Measurements from ENCODE around the gene NPAS2.

Gene NPAS2

DNA sequence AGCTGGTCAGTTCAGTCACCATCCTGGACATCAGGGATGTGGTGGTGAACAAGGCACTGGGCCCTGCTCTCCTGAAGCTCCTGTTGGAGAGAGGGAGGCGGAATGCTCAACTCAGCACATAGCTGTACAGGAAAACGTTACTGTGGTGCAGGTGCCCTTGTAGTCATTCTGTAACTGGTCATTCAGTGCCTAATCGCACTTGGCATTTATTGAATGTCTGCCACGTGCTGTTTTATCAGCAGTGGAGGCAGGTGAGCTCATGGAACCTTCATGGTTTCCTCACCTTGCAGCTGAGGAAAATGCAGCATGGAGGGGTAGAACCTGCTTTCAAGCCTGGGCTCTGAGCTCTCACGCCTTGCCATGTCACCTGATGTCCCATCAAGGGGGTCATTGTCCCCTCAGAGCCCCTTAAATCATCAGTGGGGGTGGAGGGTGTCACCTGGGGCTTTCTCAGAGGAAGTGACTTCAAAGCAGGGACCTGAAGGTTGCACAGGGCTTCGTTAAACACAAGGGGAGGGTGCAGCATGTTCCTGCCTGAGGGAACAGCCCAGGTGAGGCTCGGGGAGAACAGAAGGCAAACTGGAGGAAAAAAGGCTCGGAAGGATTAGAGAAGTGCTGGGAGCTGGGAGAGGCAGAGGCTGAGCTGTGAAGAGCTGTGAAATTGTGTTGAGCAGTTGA is 126.1 kb downstream of the NPAS2 start:
- DNase-seq: no peak

DNA sequence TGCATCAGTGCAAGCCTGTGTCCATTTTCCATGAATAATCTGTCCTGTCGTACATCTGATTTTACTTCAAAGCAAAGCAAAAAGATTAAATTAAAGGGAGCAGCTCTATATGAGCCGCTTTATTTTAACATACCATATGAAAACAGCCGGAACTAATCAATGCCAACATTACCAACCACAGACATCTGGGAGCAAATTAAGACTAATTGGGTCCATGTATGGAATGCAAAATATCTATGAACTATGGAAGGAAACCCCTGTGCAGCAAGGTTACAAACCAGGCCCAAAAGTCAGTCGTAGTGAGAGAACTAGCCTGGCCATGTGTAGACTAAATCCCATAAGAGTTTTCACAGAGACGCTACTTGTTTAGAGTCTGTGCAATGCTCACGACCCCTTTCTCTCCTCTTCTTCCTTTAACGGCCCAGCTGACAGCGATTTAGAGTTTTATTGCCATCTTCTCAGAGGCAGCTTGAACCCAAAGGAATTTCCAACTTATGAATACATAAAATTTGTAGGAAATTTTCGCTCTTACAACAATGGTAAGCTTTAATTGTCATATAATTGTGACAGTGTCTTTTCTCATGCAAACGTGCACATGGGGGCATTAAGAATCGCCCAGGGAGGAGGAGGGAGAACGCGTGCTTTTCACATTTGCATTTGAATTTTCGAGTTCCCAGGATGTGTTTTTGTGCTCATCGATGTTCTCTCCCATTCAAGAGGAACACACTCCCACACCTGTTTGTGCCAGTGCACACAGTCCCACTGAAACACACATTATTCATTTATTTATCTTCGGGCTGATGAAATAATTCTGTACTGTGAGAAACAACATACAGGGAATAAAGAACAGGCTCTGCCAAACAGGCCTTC is 129.2 kb downstream of the NPAS2 start:
- no peak for DNase-seq

DNA sequence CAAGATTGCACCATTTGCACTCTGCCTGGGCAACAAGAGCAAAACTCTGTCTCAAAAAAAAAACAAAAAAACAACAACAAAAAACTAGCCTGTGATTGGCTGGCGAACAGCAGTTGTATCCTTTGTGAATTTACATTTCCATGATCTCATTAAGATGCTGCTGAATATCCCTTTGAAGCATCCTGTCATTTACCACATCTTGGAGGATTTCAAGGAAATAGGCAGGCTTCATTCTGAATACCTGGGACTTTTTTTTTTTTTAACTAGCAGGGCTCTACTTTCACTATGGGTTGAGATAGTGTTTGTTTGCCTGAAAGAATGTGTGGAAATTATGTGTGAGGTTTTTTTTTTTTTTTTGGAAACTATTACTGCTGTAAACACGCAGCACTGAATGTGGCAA is 132.6 kb downstream of the NPAS2 start:
- DNase-seq: no peak

DNA sequence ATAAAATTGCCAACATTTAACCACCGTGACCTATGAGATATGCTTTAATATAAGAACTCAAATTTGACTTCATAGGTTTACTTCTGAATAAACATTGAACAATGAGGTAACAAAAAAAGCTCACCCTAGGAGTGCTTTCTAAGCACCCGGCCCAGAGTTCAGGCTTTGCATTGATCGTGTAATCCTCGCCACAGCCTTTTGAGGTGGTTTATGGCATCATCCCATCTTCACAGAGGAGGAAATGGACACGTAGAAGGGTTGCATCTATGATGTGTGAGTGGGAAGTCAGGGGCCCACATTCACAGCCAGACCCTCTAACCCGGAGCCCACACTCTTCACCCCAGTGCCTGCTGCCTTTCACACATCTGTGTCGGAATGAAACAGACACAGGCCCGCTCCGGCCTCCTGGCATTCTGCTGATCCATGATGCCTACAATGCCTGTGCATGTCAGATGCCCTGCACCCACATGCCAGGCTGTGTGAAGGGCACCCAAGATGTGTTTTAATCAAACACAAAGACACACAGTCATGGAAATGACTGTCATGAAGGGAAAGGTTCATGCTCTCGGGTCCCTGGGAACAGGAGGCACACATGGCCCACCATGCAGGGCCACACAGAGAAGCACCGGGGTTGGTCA is 133.6 kb downstream of the NPAS2 start:
- no peak for DNase-seq

DNA sequence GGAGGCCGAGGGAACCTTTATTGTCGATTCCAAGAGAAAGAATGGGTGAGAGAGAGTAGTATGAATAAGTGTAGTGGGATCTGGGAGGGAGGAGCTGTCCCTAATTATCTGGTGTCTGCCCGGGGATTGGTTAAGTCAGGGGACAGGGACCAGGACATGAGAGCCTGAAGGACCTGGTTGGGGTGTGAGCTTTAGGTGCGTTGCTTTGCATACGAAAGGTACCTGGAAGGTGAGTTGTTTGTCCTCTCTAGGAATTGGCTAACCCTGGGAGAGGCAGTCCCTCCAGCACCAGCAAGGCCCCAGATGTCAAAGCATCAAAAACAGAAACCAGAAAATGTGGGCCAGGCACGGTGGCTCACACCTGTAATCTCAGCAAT is 134.1 kb downstream of the NPAS2 start:
- no peak for DNase-seq

DNA sequence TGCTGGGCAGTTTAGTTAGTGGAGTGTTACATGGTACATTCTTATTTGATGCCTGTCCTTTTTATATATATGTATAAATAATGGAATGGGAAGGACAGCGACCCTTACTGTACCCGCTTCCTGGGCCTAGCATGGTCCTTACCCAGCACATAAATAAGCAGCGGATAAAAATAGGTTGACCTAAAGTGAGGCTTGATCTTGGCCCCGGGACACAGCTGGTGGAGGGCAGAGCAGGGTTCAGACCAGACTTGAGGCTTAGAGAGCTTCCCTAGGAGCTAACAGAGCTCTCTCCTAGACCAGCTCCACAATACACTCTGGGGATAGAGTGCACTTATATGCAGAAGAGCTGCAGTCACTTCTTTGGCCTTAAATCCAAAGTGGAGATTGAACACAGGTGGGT is 135.3 kb downstream of the NPAS2 start:
- DNase-seq: no peak

DNA sequence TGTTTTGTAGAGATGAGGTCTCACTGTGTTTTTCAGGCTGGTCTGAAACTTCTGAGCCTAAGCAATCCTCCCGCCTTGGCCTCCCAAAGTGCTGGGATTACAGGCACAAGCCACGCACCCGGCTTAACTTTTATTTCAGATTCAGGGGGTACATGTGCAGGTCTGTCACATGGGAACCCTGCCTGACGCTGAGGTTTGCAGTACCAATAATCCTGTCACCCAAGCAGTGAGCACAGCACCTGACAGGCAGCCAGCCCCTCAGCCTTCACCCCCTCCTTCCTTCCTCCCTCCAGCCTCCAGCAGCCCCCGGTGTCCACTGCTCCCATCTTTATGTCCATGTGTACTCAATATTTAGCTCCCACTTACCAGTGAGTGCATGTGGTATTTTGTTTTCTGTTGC is 136.1 kb downstream of the NPAS2 start:
- no peak for DNase-seq

DNA sequence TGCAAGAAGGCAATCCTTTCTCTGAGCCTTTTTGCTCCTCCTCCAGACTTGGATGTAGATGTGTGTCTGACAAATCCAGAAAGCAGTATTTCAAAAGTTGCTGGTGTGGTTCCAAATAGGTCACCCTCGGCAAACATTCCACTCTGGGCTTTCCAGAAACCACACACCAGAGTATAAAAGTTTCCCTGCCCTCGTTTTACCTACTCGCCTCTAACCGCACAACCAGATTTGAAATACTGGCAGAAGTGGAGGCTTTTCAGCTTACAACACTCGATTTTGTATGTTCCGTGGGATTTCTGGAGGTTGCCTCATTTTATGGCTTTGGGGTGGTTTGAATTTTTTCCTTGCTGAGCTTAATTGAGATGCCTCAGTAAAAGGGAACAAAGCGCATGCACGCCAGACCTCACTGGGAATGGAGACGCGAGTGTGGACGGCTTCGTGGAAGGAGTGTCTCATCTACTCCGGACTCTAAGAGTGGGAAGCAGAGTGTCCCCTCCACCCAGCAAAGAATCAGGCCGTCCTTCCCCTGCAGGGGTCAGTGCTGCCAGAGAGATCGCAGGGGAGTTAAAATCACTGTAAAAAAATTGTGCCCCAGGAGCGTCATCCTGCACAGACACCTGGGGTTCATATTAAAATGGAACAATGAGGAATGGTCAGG is 138.2 kb downstream of the NPAS2 start:
- DNase-seq: no peak

DNA sequence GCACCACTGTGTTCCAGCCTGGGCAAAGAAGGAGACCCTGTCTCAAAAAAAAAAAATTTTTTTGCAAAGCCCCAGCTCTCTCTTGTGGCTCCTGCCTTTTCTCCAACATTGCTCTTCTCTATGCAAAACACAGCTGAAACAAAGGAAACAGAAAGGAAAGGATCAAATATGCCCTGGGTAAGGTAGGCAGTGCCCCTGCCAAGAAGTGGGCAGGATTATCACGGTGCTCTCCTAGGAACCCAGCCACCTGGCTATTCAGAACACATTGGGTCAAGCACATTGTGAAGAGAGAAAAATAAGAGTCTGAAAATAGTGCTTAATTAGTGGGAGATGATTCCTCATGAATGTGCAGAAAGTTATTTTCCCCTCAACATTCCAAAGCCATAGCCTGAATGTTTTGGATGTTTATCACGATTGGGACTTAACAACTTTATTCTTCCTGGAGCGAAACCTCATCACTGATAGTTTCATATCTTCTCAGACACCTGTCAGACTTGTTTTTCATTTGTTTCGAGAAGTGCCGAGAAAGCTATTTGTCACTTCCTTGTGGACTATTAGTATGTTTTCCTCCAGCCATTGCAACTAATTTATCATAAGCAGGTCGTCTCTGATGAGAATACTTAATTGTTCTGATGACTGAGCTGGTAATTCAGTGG is 139.4 kb downstream of the NPAS2 start:
- DNase-seq: no peak

DNA sequence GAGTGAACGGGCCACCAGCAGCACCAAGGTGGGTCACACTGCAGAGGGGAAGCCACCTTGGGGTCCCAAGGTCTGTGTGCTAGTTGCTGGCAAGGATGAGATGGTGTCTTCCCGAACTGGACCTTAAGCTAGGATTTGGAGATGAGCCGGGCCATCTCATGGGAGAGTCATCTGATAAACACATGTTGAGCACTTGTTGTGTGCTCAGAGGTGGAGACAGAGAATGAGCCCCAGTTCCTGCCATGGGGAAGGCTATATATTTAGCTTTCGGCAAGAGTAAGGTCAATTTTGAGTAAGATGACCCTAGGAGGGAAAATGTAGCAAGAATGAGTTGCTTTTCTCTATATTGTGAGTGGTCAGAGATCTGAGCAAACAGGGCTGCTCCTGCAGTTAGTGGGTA is 140.7 kb downstream of the NPAS2 start:
- DNase-seq: no peak

DNA sequence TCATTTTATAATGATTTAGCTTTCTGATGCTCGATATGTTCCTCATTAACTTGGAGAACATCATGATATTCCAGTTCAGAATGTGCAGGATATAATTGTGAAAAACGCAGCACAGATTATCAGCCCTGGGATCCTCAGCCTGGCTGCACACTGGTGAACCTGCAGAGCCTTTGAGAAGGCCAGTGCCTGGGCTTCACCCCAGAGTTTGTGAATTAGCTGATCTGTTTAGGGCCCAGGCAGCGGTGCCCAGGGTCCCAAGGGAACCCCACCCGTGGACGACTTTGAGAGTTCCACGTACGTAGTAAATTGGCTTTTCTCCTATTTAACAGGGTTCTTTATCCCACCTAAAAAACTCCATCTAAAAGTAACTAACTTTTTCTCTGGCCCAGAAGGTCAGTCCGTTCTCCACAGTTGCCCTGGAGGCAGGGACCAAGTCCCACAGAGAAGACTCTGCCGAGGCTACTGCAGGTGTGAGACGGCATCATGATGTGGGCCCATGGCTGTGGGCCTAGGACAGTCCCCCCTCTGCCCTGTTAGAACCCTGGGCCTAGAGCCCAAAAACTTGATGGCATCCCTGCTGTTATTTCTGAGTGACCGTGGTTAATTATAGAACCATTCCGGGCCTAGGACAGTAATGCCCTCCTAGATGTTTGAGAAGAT is 142.6 kb downstream of the NPAS2 start:
- no peak for DNase-seq

DNA sequence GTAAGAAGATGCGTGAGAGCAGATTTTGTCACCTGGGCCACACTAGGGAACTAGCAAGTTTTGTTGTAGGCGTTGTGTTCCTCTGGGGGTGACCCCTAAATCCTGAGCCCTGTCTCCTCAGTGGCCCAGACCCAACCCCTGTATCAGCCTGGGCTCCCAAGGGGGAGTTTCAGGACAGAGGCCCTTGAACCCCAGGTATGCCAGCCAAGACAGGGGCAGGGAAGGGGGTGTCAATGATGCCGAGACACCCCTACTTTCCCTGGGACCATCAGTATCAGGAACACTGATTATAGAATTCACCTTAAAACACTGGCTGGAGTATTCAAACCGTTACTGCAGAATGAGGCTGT is 143.1 kb downstream of the NPAS2 start:
- no peak for DNase-seq

DNA sequence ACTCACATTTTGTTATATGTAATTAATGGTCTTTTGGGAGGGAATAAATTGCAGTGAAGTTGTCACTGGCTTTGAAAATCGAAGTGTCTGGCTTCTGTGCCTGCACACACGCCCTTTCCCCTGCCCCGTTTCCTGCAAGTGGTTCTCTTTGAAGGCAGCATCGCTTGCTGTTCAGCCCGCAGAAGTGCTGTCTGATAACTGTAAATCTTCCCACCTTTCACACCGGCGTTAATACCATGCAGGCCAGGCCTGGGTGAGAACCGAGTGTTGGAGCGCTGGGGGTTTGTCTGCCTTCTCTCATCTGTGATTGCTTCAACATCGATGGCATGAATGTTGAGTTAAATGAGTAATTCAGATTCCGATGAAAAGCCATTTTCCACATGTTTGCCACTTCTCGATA is 144.3 kb downstream of the NPAS2 start:
- DNase-seq: no peak

DNA sequence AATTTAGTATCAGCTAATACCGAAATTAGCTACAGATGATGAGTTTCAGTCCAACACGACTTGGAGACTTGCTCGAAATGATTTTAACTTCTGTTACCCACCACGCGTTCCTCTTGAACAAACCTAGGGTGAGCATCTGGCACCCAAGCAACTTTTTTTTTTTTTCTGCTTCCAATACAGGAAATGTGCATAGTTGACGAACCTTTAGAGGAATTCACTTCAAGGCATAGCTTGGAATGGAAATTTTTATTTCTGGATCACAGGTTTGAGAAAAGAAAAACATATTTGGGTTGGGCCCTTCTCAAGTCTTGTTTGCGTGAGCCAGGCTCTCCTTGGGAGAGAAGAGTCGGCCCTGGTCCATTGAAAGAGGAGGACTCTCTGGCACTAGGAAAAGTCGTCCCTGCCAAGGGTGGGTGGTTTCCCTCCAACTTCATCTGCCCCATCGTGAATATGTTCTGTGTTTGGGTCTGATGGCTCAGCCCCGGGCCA is 144.8 kb downstream of the NPAS2 start:
- DNase-seq: no peak

DNA sequence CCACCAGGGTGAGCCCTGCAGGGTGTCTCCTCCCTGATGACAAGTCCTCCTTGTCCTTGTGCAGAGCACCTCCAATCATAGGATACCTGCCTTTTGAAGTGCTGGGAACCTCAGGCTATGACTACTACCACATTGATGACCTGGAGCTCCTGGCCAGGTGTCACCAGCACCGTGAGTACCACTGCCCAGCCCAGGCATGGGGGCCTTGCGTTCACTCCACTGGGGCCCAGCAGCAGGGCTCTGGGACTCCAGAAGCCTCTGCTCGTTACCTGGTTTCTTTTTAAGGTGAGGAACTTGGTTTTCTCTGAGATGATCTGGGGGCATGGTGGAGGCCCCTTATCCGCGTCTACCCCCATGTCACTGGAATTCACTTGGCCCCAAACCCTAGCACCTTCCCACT is 145.7 kb downstream of the NPAS2 start:
- DNase-seq: no peak

DNA sequence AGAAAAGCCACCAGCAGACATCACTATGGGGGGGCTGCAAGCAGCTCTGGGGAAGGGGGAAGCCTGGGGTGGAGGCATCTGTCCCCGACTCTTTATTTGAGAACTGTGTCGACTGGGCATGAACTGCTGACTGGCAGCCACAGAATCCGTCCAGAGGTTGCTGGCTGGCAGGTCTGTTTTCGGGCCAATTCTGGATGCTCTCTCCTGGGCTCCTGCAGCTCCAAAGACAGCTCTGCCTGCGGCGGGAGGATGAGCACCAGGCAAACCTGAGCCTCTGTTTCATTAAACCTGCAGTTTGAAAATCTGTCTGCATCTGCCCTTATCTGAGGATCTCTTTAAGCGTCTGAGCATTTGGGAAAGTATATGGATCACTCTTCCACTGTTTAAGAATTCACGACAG is 147.8 kb downstream of the NPAS2 start:
- DNase-seq: no peak

DNA sequence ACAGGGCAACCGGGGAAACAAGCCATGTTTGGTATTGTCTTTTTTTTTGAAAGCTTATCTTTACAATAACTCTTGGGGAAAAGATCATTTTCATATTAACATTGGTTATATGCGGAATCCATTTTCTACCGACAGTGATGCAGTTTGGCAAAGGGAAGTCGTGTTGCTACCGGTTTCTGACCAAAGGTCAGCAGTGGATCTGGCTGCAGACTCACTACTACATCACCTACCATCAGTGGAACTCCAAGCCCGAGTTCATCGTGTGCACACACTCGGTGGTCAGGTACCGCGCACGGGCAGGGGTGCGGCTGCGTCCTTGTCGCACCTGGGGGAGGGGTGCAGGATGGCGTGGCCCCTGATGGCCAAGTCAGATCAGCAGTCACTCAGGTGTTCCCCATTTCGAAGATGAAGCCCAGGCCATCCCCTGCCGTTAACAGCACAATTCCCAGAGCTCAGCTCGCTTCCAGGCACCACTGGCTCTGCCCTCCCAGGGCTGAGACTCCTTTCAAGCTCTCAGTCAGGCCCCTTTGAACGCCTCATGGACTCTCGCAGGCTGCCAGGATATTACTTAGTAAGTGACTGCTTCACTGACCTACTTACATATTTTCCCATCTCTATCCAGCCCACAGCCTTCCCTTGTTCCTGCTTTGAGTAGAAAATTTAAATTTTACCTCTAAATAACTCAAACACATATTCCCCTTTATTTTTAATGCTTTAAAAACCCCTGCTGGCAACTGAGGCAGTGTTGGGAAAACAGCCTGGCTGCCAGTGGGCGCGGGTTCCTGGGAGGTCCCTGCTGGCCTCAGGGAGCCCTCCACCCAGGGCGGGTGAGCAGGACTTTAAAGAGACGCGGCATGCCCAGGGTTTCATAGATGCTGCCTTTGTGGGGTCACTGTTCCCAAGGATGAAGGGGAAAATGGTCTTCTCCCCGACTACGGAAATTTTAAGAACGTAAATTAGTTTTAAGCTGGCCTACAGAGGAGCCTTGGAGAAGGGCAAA is 148.5 kb downstream of the NPAS2 start:
- no peak for DNase-seq

DNA sequence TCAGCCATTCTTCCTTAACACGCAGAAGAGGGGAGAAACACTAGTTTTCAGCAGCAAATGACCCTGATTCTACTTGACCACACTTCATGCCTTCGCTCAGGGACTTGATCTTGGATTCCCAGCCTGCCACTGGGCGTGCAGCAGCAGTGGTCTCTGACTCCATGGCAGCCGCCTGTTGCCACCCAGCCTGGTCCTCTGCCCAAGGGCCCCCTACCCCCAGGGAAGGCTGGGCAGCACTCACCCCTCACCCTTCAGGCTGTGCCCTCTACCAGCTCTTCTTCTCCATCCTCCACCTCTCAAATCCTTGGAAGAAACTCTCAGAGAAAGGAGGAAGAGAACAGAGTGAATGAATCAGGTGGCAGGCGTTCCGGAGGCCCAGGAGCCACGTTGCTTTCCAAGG is 150.1 kb downstream of the NPAS2 start:
- DNase-seq: no peak

DNA sequence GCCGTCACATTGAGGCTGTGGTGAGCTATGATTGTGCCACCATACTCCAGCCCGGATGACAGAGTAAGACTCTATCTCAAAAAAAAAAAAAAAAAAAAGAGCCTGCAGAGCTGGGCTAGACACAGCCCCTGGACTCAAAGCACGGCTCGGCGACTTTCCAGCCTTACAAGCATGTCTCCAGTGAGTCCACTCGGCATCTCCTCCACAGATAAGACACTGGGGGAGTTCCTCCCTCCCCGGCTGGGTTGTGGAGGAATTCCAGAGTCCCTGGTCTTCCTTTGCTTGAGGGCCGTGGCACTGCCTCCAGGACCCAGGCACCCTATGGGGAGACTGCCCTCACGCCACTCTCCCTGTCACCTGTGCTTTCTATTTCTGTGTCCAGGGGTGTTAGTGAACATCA is 151.3 kb downstream of the NPAS2 start:
- DNase-seq: no peak

DNA sequence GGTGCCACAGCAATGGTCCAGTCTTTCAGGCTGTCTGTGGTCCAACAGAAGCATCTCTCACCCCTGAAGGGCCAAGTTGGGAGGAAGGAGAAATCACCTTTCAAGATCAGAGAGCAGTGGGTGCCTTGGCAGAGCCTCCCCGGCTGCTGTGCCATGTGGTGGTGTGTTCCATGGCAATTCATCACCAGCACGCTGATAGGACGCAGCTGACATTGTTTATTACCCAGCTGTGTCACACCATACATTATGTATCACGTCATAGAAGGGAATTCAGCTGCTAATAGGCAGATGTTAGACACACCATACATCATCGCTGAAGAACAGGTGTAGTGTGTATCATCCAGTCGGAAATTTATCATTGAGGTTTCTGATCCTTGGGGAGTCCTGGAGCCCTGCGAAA is 152.5 kb downstream of the NPAS2 start:
- DNase-seq: no peak

Measured in NCI-H748 treated with DMSO at 0.1 percent for 48 hours (cell line).